Suprapubic skin (tissue), 3 donors: Measurements from ENCODE around the gene IL9.

Experiments used
- CTCF ChIP-seq, 2 donors: fragments of 200-600 bp in 1 of 2; fragments of 450-650 bp in 1 of 2; sonication (generic) in 1 of 2; IDR thresholded peaks; one replicate each; pipeline ENCODE4 v1.5.1; 2016 to 2019; ENCODE audit warnings: antibody characterized with exemption in 2 of 2, mild to moderate bottlenecking in 1 of 2, moderate library complexity in 1 of 2
- EP300 ChIP-seq: sonication (generic); formaldehyde crosslinking; IDR thresholded peaks from one replicate; pipeline ENCODE4 v1.6.1; 2017; ENCODE audit warnings: antibody characterized with exemption

GRCh38 chr5:135850231-135850630 is 45.4 kb downstream of the IL9 start:
- no peak for TF ChIP-seq CTCF (IDR thresholded peaks at IDR 0.05)
- TF ChIP-seq EP300: no peak
